ENCODE measurements around the gene PRRG4. TPM values are rescaled to one million over a fixed set of nuclear protein-coding genes. Genes with fewer than 3 reads are reported as not detected.

The PRRG4 gene
- total and polyA plus RNA-seq, 2 donors (not counting 3 experiments of a cell fraction or from before 2014, with no cell fraction given) = 0.09 TPM; not detected in 1

DNA sequence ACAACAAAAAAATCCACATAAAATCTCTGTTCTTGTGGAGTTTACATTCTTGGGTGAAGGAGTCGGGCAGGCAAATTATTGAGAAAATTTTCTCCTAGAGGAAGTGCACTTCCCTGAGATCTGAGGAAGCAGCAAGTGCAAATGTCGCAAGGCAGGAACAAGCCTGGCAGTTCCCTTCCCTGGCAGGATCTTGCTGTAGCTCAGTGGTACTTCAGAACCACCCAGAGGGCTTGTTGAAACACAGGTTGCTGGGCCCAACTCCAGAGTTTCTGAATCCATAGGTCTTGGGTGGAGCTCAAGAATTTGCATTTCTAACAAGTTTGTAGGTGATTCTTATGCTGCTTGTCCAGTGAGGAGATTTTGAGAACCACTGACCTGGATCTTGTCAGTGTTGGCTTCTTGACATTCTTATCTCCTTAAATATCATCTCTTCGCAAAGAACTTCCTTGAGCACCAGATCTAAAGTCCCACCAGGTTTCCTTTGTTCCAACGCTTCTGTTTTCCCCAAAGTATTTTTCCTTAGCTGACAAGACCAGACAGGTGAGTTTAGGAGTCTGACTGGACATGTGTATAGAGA, 72.5 kb downstream of the PRRG4 start:
- POLR2A ChIA-PET = no interaction called here
- no TSS peak for BruUV-seq (replicated peaks)
- peaks cover 3% of the 10 kb centered on the region for H4K20me1 ChIP-seq (replicated peaks; ENCODE audit: control insufficient read depth, extremely low read depth, insufficient read depth, low read length)
- no peaks in the 10 kb centered on the region for H3K9me3 ChIP-seq (replicated peaks; ENCODE audit: control insufficient read depth, insufficient read depth, low read length)
- no peak overlapping the region for H2AFZ ChIP-seq (ENCODE audit: low read depth, low read length)
- DNase-seq (ENCODE audit: low read depth, low spot score) (no peak), FAIRE-seq (no peak)
- peaks cover 82% of the 10 kb centered on the region for H3K79me2 ChIP-seq (ENCODE audit: control insufficient read depth, insufficient read depth, low read length)
- H3K9ac ChIP-seq (replicated peaks; ENCODE audit: extremely low read depth, insufficient read depth, low read length) = no peak overlapping the region
- no peaks in the 10 kb centered on the region for H3K27me3 ChIP-seq (ENCODE audit: control insufficient read depth in 2 of 2, insufficient read depth in 2 of 2, low read length in 2 of 2)
- H3K36me3 ChIP-seq (ENCODE audit: control insufficient read depth in 2 of 2, extremely low read depth in 1 of 2, insufficient read depth in 2 of 2, low read length in 2 of 2) = no peaks in the 10 kb centered on the region
- no peak overlapping the region for H3K4me2 ChIP-seq (ENCODE audit: insufficient read depth, low read length)
- CTCF ChIA-PET = interaction anchor here (0.8 to 1.4 kb wide), 2 partner anchors 9 to 16 kb away, joined by 3 to 4 read pairs; no protein-coding TSS in a partner anchor
- no peak for TF ChIP-seq FOS (IDR thresholded peaks at IDR 0.05; ENCODE audit: borderline replicate concordance, insufficient read depth, low read length)
- TF ChIP-seq, protein P1, sequence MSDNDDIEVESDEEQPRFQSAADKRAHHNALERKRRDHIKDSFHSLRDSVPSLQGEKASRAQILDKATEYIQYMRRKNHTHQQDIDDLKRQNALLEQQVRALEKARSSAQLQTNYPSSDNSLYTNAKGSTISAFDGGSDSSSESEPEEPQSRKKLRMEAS (IDR thresholded peaks at IDR 0.05; ENCODE audit: insufficient read depth, insufficient read length) = no peak
- no peak for TF ChIP-seq GATA2 (IDR thresholded peaks at IDR 0.05; ENCODE audit: insufficient read depth, insufficient read length, low read depth, low read length)
- TF ChIP-seq JUN (IDR thresholded peaks at IDR 0.05; ENCODE audit: borderline replicate concordance, insufficient read depth, insufficient read length, low read depth) = no peak
- no peak for TF ChIP-seq MYC (IDR thresholded peaks at IDR 0.05; ENCODE audit: low read depth, low read length)
- TF ChIP-seq, protein P2, sequence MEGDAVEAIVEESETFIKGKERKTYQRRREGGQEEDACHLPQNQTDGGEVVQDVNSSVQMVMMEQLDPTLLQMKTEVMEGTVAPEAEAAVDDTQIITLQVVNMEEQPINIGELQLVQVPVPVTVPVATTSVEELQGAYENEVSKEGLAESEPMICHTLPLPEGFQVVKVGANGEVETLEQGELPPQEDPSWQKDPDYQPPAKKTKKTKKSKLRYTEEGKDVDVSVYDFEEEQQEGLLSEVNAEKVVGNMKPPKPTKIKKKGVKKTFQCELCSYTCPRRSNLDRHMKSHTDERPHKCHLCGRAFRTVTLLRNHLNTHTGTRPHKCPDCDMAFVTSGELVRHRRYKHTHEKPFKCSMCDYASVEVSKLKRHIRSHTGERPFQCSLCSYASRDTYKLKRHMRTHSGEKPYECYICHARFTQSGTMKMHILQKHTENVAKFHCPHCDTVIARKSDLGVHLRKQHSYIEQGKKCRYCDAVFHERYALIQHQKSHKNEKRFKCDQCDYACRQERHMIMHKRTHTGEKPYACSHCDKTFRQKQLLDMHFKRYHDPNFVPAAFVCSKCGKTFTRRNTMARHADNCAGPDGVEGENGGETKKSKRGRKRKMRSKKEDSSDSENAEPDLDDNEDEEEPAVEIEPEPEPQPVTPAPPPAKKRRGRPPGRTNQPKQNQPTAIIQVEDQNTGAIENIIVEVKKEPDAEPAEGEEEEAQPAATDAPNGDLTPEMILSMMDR (IDR thresholded peaks at IDR 0.05; ENCODE audit: extremely low read depth in 1 of 2, insufficient read depth in 1 of 2, low read depth in 1 of 2, low read length in 2 of 2) = no peak
- TF ChIP-seq POLR2AphosphoS5 (IDR thresholded peaks at IDR 0.05; ENCODE audit: insufficient read depth, low read depth, low read length) = no peak
- no peak overlapping the region for H3K27ac ChIP-seq (ENCODE audit: insufficient read depth, low read depth, low read length)
- no peaks in the 10 kb centered on the region for H3K9me1 ChIP-seq (replicated peaks; ENCODE audit: control insufficient read depth, extremely low read depth, insufficient read depth, low read length)
- H3K4me3 ChIP-seq (replicated peaks in 1 of 3; ENCODE audit: insufficient read depth in 1 of 3, low read depth in 1 of 3, low read length in 3 of 3) = no peak overlapping the region
- H3K4me1 ChIP-seq (ENCODE audit: control insufficient read depth, extremely low read depth, insufficient read depth, low read length) = no peaks in the 10 kb centered on the region
- dilution Hi-C loops (cut with MboI; ENCODE audit: extremely low pct_ligation_motif_present, low sequenced_read_pairs) (no loop called here), intact Hi-C loops (cut with micrococcal nuclease) (no loop called here)
